ENCODE results near the gene CLTCL1. TPM values are rescaled to one million over a fixed set of nuclear protein-coding genes. Genes with fewer than 3 reads are reported as not detected.
A peak's percentile ranks its signal among the peaks of the same experiment; 100 is the strongest.

Gene CLTCL1
- total RNA-seq, 1 donor from 2014 or later: 6.8 TPM

DNA sequence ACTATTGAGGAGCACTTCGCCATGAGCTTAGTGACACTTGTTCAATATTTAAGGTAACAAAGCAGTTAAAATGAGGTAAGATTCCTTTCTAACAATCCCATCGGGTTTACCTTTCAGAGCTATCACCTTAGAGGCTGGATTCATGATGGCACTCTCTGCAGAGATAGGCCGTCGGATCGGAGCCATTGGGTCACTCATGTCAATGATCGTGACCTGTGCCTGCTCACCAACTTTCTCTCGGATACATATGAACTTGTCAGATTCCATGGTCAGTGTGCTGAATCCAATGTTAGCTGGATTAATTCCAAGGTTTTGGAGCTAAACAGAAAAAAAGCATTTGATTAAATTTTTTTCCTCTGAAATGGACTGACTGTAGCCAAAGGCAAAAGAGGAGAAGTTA lies 16.0 kb downstream of the CLTCL1 start:
- Histone ChIP-seq H3K9me3 (no peaks in the 10 kb centered on the region), H3K27ac (no peak overlapping the region), H3K4me1 (no peaks in the 10 kb centered on the region), H3K27me3 (ENCODE audit: low read depth) (no peaks in the 10 kb centered on the region), H3K4me3 (no peak overlapping the region), H3K36me3 (no peaks in the 10 kb centered on the region)
- intact Hi-C loops (cut with DNase I): no loop called here
- ATAC-seq: no peak
- TF ChIP-seq, protein P1, sequence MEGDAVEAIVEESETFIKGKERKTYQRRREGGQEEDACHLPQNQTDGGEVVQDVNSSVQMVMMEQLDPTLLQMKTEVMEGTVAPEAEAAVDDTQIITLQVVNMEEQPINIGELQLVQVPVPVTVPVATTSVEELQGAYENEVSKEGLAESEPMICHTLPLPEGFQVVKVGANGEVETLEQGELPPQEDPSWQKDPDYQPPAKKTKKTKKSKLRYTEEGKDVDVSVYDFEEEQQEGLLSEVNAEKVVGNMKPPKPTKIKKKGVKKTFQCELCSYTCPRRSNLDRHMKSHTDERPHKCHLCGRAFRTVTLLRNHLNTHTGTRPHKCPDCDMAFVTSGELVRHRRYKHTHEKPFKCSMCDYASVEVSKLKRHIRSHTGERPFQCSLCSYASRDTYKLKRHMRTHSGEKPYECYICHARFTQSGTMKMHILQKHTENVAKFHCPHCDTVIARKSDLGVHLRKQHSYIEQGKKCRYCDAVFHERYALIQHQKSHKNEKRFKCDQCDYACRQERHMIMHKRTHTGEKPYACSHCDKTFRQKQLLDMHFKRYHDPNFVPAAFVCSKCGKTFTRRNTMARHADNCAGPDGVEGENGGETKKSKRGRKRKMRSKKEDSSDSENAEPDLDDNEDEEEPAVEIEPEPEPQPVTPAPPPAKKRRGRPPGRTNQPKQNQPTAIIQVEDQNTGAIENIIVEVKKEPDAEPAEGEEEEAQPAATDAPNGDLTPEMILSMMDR (IDR thresholded peaks at IDR 0.05): no peak
- DNase-seq: no peak

DNA sequence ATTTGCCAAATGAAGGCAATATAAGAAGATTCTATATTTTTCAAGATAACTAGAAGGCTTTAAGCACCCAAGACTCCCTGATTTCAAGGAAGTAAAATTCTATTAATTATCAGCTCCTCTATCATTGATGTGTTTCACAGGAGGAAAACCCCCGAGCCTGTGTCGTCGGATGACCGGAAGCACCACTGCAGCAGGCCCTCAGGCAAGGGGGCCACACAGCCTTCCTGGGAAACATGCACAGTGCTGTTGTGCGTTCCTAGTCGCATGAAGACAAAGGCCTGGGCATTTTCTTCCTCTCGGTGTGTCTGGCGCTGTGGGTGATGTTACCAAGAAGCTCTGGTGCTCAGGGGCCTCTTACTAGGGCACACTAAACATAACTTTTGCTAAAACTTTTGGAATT lies 16.4 kb downstream of the CLTCL1 start:
- intact Hi-C loops (cut with DNase I): no loop called here
- no peak overlapping the region for H3K4me3 ChIP-seq
- no peak for DNase-seq
- no peak overlapping the region for H3K27ac ChIP-seq
- no peaks in the 10 kb centered on the region for H3K4me1 ChIP-seq
- H3K36me3 ChIP-seq: no peaks in the 10 kb centered on the region
- TF ChIP-seq, protein P1 (IDR thresholded peaks at IDR 0.05): no peak
- no peaks in the 10 kb centered on the region for H3K9me3 ChIP-seq
- no peak for ATAC-seq
- no peaks in the 10 kb centered on the region for H3K27me3 ChIP-seq (ENCODE audit: low read depth)

GRCh38 chr22:19271856-19272535 lies 19.5 kb downstream of the CLTCL1 start:
- ATAC-seq (peak in 1 of 2 donors; percentile 39), DNase-seq (no peak)
- Histone ChIP-seq H3K36me3 (no peaks in the 10 kb centered on the region), H3K9me3 (peaks cover 5% of the 10 kb centered on the region), H3K27me3 (ENCODE audit: low read depth) (no peaks in the 10 kb centered on the region), H3K4me3 (no peak overlapping the region), H3K27ac (no peak overlapping the region), H3K4me1 (no peaks in the 10 kb centered on the region)
- intact Hi-C loops (cut with DNase I): no loop called here
- TF ChIP-seq, protein P1 (IDR thresholded peaks at IDR 0.05): no peak

DNA sequence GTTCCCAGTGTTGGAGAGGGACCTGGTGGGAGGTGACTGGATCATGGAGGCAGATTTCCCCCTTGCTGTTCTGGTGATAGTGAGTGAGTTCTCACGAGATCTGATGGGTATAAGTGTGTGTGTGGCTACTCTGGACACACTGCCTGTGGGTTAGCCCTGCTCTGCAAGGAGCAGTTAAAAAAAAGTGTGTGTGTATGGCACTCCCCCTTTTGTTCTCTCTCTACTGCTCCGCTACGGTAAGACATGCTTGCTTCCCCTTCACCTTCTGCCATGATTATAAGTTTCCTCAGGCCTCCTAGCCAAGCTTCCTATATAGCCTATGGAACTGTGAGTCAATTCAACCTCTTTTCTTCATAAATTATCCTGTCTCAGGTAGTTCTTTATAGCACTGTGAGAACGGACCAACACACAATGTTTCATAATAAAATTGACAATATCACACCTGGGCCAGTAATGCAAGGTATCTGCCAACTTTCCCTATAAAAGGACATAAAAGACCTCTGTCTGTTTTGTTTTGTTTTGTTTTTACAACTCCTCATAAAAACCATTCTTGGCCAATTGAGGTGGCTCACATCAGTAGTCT lies 20.2 kb downstream of the CLTCL1 start:
- Histone ChIP-seq H3K36me3 (no peaks in the 10 kb centered on the region), H3K27ac (no peak overlapping the region), H3K9me3 (peaks cover 11% of the 10 kb centered on the region), H3K4me1 (no peaks in the 10 kb centered on the region), H3K4me3 (no peak overlapping the region), H3K27me3 (ENCODE audit: low read depth) (no peaks in the 10 kb centered on the region)
- ATAC-seq (no peak), DNase-seq (no peak)
- intact Hi-C loops (cut with DNase I): no loop called here
- TF ChIP-seq, protein P1 (IDR thresholded peaks at IDR 0.05): no peak

GRCh38 chr22:19270873-19271272 lies 20.6 kb downstream of the CLTCL1 start:
- H3K9me3 ChIP-seq: peaks cover 16% of the 10 kb centered on the region
- H3K4me1 ChIP-seq: no peaks in the 10 kb centered on the region
- no peak overlapping the region for H3K27ac ChIP-seq
- H3K36me3 ChIP-seq: no peaks in the 10 kb centered on the region
- DNase-seq (no peak), ATAC-seq (no peak)
- intact Hi-C loops (cut with DNase I): no loop called here
- H3K27me3 ChIP-seq (ENCODE audit: low read depth): no peaks in the 10 kb centered on the region
- H3K4me3 ChIP-seq: no peak overlapping the region
- TF ChIP-seq, protein P1 (IDR thresholded peaks at IDR 0.05): no peak
